Stimulated activated CD4-positive, alpha-beta T cell treated with anti-CD3 and anti-CD28 coated beads, Interleukin-1b, Interleukin-23, amount 100 ng/mL, for 4 hours (primary cell): ENCODE results near the gene GOLT1A.
"Not testable (repeated sequence)": the region's sequence is repeated elsewhere in the genome, so short reads cannot be mapped to it uniquely, and the experiment has no call there.

Experiments
- DNase-seq, 2 donors: peaks; one replicate each; pipeline ENCODE4 v3.0.0-alpha.2; 2020; ENCODE audit warnings: low read depth in 2 of 2

GOLT1A gene

DNA sequence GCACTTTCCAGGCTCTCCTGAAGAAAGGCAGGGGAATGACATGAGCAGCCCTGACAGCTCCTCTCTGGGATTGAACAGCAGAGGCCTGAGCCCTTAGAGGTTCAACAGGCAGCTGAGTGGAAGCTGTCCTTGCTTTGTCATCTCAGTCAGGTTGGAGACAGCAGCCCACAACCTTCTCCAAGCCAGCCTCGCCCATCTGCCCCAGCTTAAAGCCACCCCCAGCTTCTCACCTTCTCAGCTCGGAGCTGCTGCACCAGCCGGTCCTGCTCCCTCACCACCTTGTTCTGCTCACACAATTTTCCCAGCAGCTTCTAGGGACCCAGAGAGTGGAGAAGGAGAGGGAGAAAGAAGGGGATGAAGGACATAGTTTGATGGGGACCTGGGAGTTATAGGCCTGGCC lies 35.2 kb upstream of the GOLT1A start:
- no peak for DNase-seq

DNA sequence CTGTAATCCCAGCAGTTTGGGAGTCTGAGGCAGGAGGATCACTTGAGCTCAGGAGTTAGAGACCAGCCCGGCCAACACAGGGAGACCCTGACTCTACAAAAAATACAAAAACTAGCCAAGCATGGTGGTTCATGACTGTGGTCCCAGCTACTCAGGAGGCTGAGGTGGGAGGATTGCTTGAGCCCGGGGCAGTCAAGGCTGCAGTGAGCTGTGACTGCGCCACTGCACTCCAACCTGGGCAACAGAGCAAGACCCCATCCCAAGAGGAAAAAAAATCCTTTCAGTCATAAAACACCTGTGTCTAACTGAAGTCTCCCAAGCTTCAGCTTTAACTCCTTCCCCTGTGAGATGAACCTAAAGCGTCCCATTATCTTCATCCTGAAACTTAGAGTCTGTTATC lies 33.1 kb upstream of the GOLT1A start:
- DNase-seq = no peak

DNA sequence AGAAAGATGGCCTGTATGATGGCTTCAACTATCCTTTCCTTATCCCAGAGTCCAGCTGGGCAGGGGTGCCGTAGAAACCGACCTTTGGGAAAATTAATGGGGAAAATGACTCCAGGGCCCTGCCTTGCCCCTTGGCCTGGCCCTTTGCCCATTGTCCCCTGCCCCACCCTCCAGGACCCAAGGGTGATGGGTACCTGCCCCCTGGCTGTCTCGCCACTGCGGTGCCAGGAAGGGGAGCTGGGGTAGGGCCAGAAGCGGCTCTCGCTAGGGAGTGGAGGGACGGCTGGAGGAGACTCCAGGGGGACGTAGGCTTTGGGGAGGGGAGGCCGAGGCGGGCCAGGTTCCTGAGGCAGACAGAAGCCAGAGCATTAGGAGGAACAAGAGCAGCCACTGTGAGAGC lies 29.1 kb upstream of the GOLT1A start:
- no peak for DNase-seq

DNA sequence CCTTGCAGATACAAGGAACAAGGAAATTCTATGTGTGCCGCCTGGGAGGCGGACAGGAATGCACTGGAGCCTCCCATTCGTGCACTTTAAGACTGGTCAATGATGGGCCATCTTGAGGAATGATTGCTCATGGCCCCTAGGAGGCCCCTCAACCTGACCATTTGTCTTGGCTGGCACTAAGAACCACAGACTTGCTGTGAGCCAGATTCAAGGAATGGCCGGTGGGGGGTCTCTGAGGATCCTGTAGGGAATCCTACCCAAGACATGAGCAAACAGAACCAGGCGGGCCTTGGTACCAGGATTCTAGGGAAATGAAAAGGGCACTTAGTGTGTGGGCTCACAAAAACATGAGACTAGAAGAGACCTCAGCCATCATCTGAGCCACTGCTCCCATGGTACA lies 28.1 kb upstream of the GOLT1A start:
- no peak for DNase-seq

DNA sequence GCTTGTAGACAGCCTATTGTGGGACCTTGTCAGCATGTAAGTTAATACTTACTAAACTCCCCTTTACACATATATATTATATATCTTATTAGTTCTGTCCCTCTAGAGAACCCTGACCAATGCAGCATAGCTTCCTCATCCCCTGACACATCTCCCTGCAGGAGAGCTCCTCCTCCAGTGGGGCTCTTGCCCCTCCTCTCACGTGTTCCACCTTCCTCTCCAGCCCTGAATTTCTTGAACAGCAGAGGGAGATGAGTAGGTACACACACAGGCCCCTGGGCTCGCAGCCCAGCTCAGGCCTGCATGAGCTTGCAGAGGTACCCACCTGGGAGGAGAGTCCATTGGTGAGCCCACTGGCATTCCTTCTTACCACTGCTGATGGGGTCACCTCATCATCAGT lies 27.3 kb upstream of the GOLT1A start:
- DNase-seq = no peak

DNA sequence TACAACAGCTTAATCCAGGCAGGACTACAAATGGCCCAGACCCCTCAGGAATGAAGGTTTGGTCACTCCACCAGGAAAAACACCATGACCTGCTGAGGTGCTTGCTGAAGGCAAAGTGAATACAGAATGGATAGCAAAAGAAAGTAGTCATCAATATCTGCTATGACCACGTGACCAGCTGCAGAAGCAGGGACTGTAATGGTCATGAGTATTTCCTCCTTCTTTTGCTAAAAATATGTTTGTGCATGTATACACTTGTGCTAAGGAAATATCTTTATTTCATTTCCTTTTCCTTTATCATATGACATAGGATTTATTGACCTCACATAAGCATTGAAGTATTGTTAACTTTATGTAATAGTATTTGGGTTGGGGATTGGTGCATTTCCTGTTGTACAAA lies 26.4 kb upstream of the GOLT1A start:
- DNase-seq = no peak

DNA sequence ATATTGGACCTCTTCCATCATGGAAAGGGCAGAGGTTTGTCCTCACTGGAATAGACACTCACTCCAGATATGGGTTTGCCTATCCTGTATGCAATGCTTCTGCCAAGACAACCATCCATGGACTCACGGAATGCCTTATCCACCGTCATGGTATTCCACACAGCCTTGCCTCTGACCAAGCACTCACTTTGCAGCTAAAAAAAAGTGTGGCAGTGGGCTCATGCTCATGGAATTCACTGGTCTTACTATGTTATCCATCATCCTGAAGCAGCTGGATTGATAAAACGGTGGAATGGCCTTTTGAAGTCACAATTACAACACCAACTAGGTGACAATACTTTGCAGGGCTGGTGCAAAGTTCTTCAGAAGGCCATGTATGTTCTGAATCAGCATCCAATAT lies 25.6 kb upstream of the GOLT1A start:
- DNase-seq = not testable (repeated sequence)

DNA sequence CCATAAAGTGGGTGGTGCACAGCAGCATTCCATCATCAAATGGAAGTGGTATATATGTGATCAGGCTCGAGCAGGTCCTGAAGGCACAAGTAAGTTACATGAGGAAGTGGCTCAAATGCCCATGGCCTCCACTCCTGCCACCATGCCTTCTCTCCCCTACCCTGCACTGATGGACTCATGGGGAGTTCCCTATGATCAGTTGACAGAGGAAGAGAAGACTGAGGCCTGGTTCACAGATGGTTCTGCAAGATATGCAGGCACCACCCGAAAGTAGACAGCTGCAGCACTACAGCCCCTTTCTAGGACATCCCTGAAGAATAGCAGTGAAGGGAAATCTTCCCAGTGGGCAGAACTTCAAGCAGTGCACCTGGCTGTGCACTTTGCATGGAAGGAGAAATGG lies 24.7 kb upstream of the GOLT1A start:
- DNase-seq = not testable (repeated sequence)

DNA sequence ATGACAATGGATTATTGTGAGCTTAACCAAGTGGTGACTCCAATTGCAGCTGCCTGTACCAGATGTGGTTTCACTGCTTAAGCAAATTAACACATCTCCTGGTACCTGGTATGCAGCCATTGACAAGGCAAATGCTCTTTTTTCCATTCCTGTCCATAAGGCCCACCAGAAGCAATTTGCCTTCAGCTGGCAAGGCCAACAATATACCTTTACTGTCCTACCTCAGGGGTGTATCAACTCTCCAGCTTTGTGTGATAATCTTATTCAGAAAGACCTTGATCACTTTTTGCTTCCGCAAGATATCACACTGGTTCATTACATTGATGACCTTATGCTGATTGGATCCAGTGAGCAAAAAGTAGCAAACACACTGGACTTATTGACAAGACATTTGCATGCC lies 23.7 kb upstream of the GOLT1A start:
- DNase-seq = not testable (repeated sequence)

DNA sequence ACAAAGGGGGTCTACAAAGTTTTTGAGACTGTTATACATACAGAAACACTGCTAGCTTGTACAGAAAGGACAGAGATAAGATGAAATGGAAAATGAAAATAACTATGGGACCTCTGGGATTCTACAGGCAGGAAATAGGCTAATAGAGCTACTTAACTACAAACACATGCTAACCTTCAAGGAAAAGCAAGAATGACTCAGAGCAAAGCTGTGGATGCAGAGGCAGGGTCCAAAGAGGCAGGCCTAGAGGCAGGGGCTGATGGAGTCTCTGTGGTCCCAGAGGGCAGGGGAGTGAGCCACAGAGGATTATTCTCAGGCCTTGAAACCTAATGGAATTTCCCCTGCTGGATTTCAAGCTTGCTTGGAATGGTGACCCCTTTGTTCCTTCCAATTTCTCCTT lies 18.7 kb upstream of the GOLT1A start:
- no peak for DNase-seq

DNA sequence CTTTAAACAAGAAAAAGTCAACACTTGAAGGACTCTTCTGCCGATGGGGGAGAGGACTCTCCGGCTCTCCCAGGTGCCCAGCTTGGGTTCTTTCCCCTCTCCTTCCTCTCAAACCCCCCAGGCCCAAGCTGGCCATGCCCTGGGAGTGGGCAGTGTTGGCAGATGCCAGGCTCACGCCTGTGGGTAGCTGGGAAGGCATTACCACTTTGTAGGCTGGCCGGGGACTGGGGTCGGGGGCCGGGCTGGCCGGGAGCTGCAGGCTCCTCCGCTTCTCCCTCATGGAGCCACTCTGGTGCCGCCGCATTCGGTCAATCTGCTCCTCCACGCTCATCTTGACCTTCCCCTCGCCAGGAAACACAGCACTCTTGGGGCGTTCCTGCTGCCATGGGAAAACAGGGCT lies 16.4 kb upstream of the GOLT1A start:
- no peak for DNase-seq

DNA sequence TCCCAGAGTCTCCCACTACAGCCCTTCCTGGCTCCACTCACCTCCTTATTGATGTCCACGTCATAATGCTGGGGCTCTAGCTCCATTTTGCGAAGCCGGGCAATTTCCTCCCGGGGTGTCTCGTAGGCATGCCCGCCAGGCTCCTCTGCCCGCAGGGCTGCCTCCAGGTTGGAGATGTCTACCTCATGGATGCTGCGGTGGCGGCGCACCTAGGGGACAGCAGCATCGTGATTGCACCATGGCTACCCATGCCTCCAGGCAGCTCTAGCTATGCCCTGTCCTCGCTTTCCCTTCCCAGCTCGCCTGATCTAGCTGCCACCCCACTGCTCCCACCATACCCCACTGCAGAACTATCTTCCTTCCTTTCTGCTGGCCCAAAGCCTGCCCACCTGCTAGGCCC lies 15.1 kb upstream of the GOLT1A start:
- no peak for DNase-seq

DNA sequence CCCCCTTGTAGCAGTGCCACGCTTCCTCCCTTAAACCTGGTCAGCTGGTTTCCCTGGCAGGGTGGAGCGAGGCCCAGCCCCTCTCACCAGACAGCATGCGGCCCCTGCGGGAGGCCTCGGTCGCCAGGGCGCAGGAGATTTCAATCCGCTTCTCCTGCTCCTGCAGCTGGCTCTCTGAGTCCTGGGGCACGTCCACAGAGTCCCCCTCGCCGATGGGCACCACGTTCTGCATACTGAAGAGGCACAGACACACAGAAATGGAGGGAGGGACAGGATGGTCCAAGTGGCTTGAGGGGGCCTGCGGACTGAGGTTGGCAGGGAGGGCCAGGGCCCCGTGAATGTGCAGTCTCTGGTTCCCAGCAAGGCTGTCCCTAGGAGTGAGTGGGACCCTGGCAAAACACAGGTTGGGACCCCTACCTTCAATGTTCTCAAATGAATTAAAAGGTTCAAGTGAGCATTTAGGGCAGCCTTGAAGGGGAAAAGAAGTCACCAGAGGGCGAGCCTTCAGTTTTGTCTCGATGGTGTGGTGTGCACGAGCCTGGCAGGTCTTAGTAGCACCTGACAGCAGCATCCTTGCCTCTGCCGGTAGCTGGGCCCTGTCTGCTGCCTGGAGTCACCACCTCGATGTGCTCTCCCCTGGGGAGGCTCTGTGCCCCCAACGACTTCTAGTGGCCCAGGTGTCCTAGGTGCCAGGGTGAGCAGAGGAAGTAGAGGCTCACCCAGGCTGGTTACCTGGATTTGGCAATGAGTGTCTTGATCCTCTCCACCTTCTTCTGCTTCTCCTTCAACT lies 14.4 kb upstream of the GOLT1A start:
- no peak for DNase-seq

DNA sequence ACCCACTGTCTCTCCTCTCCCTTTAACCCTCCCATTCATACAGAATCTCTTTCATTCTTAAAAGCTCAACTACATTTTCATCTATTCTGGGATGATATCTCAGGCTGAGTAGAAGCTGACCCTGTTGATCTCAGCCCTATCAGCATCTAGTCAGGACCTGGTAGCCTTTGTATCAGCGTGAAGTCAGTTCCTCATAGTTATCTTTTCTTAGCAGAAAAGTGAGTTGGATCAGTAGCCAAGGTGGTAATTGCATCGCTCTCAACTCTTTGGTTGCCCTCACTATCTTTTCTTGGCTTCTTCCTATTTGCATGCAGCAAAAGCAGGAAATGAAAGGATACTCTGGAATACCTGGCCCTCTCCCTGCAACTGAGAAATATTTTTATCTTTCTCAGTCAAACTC lies 13.6 kb upstream of the GOLT1A start:
- no peak for DNase-seq

DNA sequence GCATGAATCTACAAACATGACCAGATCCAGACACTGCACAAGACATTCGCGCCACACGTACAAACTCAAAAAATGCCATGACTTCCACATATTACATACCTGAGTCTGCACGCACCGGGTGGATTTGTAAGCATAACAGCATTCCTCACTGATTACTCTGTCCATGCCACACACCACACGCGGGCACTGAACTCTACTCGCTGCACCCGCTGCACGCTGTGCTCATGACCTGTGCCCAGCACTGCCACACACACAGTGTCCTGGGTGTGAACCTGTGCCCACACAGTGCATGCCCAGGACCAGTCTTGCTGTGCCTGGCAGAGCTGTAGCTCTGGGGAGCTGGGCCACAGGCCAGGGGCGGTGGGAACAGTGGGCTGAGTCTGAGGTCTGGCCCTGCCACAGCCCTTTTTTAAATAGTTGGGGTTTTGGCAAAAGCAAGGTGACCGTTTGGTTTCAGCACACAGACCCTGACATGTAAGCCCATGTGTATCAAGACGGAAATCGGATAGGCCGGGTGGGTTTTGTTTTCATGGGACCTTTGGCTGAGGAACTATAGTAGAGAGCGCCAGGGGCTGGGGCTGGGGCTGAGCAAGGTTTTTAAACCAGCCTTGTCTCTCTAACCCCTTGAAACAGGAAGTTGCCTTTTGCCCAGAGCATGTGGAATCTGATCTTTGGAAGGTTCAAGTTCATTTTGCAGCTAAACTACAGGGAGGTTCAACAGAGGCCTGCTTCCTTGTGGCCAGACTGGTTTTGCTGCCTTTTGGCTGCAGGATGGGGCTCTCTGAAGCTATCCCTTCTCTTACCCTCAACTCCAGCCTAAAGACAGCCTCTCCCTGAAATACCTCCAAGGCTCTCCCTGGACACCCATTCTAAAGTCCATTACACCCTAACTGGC lies 12.3 kb upstream of the GOLT1A start:
- no peak for DNase-seq

DNA sequence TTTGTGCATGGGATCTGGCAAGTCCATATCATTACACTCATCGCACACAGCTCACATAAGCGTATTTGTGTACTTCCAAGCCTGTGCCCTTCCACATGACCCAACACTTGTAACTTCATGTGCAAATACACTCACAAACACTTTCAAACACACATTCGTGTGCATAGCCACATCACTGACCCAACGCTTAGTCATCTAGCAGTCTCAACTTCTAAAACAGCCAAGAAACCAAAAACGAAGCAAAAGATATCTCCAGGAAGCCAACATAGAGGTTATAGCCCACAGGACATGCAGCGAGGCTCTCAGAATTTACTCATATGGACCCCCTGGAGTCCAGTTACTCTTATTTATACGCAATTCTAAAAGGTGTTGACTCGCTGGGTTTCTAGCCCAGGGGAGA lies 10.9 kb upstream of the GOLT1A start:
- DNase-seq = no peak

DNA sequence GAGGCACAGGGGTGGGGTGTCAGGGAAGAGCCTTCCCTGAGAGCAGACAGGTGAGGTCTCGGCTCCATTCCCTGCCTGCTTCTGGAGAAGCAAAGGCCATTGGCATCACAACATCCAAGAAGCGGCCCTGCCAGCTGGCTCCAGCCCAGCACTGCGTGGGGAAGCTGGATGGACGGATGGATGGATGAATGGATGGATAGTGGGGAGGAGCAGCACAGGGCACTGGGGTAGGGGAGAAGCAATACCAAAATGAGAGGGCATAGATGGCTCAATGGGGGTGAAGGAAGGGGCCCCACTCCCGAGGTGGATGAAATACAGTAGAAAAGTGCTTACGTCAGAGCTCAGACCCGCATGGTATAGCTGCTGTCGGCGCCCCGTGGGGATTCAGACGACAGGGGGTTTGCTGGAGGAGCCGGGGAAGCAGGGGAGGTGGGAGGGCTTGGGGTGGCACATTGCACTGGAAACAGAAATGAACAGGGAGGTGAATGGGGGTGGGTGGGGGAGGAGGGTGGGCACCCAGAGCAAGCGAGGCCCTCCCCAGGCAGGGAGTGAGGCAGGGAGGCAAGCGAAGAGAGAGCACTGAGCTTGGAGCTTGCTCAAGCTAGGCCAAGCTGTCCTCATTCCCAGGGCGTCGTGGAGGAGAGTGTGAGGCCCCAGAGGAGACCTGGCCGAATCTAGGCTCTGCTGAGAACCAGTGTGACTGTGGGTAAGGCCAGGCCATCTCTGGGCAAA lies 9.5 kb upstream of the GOLT1A start:
- DNase-seq = no peak

DNA sequence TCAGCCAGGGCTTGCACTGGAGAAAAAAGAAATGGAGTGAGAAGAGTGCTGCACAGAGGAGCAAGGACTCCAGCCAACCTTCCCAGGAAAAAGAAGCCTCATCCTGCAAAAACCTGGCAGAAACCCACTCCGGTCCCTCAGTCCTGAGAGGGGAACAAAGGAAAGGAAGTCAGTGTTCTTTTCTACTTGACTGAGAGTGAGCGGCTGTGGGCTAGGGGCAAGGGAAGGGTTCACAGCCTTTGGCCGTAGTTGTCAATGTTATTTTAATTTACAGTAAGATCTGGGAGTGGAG lies 8.9 kb upstream of the GOLT1A start:
- DNase-seq = no peak

DNA sequence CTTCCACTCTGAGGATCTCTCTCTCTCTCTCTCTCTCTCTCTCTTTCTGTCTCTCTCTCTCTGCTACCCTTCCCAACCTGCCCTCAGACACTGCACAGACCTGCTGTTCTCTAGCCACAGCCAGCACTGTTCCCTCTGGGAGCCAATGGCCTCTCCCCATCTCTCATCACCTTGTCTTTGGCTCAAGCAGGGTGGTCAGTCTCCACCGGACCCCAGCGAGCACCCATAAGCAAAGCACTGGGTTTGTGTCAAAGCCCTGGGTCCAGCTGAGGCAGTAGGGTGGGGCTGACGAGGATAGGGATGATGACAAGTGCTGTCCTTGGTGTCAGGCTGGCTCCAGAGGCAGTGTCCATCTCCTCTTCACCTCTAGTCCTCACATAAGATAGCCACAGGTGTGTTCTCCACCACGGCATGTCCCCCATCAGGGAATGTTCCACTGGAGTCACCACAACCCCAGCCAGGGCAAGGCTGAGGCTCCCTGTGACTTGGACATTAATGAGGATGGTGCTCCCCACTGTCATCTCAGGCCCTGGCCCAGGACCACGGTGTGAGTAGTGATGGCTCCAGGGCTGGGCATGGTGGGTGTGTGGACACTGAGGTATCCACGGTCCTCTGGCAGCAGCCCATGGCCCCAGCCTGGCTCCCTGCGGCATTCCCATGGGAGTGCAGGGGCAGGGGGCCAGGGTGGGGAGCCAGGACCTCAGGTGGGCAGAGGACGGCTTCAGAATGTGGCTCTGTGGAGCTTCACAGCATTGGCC lies 8.4 kb upstream of the GOLT1A start:
- DNase-seq = no peak

DNA sequence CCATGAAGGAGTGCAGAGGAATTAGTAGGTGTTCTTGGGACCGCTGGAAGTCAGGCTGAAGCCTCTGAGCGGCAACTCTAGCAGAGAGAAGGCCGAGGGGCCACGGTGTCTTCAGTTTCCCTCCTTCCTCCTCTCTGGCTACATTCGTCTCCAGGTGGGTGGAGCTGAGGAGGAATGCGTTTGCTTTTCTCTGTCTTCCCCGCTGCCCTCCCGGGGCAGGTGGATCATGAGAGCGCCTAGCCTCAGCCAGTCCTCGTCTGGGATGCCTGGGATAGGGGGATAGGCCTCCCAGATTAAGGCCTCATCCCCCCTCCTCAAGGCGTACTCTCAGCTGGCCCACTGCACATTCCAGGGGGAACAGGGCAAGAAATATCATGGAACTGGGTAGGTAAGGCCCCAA lies 7.5 kb upstream of the GOLT1A start:
- no peak for DNase-seq

DNA sequence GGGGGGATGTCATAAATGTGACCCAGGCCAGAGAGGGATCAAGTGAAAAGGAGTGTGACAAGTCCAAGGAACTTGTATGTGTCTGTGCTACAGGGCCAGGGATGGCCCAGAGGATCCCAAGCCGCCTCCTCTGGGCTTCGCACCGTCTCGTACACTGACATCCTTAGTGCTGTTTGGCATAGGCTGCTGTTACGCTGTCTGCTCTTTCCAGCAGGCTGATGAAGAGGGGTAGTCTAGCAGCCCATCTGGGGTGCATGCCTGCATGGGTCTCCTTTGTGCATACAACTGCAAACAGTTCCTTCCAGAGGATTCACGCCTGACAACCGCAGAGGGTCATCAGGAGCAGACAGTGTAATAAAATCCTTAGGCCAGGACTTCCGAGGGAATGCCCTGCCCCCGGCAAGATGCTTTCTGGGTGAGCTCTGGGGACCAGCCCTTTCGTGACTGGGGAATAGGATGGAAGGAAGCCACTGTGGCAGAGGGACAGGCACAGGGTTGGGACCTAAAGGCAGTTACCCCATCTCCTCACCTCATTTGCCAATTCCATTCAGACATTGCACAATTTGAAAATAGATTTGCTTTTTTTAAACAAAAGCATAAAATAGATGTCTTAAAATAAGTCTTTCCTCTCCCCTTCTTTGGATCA lies 6.3 kb upstream of the GOLT1A start:
- no peak for DNase-seq

DNA sequence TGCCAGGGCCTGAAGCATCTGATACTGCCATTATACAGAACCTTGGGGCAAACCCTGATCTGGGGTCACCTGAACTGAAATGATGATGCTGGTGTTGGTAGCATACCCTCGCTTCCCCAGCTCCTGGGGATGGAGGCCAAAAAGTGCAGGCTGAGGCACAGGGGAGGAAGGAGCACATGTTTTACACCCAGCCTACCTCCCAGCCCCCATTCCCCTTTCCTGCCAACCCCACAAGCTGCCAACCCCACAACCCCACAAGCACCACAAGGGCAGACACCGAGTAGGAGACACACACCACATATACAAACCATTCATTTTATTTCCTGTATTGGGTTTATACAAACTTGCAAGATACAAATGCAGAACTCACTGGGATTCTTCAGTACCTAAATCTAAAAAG lies 4.8 kb upstream of the GOLT1A start:
- DNase-seq = no peak
